Erythroblast (primary cell): ENCODE results near the gene IKBKG.

Experiments
- GATA1 ChIP-seq: IDR thresholded peaks from 2 replicates; pipeline ENCODE4 v1.6.1; 2011; ENCODE audit warnings: low read depth, mild to moderate bottlenecking, control low read depth, low read length, moderate library complexity
- POLR2A ChIP-seq: IDR thresholded peaks from 2 replicates; pipeline ENCODE4 v1.6.1; 2011; ENCODE audit warnings: mild to moderate bottlenecking, low read length

DNA sequence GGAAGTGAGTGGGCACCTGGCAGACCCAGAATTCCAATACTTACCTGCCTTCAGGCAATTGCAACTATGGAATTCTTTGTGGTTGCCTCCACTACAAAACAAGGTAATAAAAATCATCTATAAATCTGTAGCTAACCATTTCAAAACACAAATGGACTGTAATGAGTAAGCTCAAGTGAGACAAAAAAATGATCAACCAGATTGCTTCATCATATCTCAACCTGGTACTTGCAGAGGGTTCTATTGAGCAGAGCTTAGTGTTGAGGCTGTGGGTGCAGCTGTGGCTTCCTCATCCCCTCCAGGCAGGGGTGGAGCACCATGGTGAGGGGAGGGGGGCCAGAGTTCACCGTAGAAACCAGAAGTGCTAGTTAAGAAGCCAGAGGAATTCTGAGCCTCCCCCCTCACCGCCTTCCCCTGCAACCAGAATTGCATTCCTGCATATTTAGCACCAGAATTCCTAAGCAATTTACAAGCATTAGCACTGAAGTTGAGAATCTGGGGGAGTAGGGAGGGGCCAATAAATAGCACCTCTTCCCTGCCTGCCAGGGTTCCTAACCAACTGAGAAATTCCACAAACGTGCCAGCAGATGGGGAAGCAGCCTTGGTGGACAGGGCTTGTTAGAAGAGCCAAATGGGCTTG, 49.0 kb downstream of the IKBKG start:
- TF ChIP-seq POLR2A (no peak), GATA1 (no peak)
